HFF-Myc (cell line): ENCODE data around the gene SPACA7.

Source experiments
- DNase-seq: peaks from one replicate; pipeline ENCODE4 v3.0.0-alpha.2; 2011; ENCODE audit warnings: low read depth; ENCODE audit errors: extremely low read depth
- H3K4me3 ChIP-seq: replicated peaks from 2 replicates; pipeline ENCODE4 v1.5.1; 2011; ENCODE audit warnings: low read depth, mild to moderate bottlenecking, control low read depth, low read length
- TF ChIP-seq, protein P1 (sequence below): IDR thresholded peaks from 2 replicates; pipeline ENCODE4 v1.5.1; 2012; ENCODE audit warnings: mild to moderate bottlenecking, low read depth, low read length, control low read depth; ENCODE audit errors: missing control alignments

Gene SPACA7

DNA sequence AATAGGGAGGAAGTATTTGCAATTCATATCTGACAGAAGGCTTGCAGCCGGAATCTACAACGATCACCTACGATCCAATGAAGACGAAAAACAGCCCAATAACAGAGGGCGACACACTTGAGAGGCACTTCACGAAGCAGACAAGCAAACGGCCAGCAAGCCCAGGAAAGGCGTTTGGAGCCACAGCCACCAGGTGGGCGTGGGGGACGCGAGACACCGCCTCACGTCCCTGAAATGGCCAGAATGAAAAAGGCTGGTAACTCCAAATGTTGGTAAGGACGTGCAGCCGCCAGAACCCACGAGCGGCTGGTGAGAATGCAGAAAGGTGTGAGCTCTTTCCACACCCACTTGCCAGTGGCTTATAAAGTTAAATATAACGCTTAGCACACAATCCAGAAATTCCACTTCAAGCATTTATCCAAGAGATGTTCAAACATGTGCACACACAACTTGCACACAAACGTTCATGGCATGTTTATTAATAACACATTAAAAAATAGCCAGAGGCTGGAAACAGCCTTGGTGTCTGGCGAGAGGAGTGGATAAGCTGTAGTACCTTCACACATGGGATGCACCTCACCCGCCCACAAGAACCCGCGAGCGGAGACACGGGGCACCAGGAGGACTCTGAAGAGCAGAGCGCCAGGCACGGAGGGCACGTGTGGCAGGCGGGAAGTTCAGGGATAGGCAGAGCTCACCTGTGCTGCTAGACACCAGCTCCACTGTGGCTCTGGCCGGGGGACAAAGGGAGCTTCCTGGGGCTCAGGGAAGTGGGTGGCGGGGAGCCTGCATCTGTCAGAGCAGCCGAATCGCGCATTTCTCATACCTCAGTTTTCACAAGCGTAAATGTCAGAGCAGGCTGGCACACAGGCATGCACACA lies 89.3 kb downstream of the SPACA7 start:
- H3K4me3 ChIP-seq: no peak overlapping the region
- DNase-seq: no peak
- TF ChIP-seq, protein P1, sequence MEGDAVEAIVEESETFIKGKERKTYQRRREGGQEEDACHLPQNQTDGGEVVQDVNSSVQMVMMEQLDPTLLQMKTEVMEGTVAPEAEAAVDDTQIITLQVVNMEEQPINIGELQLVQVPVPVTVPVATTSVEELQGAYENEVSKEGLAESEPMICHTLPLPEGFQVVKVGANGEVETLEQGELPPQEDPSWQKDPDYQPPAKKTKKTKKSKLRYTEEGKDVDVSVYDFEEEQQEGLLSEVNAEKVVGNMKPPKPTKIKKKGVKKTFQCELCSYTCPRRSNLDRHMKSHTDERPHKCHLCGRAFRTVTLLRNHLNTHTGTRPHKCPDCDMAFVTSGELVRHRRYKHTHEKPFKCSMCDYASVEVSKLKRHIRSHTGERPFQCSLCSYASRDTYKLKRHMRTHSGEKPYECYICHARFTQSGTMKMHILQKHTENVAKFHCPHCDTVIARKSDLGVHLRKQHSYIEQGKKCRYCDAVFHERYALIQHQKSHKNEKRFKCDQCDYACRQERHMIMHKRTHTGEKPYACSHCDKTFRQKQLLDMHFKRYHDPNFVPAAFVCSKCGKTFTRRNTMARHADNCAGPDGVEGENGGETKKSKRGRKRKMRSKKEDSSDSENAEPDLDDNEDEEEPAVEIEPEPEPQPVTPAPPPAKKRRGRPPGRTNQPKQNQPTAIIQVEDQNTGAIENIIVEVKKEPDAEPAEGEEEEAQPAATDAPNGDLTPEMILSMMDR: no peak

DNA sequence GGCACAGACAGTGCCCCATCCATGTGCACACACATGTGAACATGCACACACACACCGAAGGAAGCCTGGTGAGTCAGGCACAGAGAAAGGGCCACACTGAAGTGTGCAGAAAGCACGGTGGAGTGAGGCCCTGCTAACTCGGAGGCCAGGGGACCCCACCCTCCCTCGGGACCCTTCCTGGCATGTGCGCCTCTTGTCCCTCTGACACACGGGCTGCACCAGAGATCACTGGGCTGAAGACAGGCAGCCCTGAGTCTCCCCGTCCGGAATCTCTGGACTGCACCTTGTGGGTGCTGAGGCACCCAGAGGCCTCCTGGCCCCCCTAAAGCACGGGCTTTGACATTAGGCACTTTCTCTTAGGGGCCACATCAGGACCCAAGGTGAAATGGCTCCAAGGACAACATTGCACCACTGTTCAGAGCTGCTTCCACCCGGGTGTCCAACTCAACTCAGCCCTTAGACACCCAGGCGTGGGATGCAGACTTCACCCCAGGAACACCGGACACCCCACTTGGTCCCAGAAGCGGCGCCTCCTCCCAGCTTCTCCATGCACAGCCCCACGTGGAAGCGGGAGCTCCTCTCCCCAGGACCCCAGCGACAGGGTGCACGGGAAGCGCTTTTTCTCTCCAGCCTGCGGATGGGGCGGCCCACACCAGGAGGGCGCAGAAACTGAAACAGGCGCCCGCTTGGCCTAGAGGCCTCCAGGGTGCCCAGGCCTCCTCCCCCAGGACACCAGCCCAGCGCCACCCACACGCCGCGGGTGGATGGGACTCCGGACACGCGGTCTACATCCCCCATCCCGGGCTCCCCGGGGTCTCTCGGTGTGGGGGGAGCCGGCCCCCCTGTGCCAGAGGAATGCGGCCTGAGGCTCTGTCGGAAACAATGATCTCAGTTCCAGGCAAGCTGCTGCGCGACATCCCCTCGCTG lies 90.2 kb downstream of the SPACA7 start:
- no peak for DNase-seq
- TF ChIP-seq, protein P1: no peak
- no peak overlapping the region for H3K4me3 ChIP-seq

DNA sequence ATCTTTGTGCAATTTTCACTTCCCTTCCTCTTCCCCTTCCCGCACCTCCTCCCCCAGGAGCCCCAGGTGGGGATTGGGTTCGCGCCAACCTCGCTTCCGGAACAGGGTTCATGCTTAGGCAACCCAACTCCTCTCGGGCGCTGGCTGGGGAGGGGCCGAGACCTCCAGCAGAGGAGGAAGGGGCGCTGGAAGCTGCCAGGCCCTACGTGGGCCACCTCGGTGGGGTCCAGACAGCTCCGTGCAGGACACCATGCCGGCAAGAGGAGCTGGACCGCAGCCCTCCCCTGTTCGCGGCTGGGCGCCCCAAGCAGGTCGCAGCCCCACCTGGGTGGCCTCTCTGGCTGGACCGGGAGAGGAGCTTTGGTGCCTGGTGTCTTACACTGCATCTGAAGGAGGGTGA lies 91.1 kb downstream of the SPACA7 start:
- TF ChIP-seq, protein P1: no peak
- no peak for DNase-seq
- H3K4me3 ChIP-seq: no peak overlapping the region

DNA sequence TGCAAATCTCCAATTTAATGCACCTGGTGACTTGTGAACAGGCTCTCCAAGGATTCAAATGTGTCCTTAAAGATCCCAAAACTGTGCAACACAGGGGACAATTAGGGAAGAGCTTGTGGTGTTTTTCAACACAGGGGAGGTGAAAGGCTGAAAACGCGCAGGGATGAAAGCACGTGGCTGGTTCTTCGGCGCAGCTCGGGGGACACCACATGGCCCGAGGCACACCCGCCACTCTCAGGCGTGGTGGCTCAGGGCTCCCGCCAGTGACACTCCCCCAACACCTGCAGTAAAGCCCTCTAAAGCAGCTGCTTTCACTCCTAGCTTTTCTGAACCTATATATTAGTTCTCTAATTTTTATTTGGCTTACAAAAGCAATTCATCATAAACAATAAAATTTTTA lies 91.9 kb downstream of the SPACA7 start:
- no peak overlapping the region for H3K4me3 ChIP-seq
- TF ChIP-seq, protein P1: no peak
- no peak for DNase-seq

DNA sequence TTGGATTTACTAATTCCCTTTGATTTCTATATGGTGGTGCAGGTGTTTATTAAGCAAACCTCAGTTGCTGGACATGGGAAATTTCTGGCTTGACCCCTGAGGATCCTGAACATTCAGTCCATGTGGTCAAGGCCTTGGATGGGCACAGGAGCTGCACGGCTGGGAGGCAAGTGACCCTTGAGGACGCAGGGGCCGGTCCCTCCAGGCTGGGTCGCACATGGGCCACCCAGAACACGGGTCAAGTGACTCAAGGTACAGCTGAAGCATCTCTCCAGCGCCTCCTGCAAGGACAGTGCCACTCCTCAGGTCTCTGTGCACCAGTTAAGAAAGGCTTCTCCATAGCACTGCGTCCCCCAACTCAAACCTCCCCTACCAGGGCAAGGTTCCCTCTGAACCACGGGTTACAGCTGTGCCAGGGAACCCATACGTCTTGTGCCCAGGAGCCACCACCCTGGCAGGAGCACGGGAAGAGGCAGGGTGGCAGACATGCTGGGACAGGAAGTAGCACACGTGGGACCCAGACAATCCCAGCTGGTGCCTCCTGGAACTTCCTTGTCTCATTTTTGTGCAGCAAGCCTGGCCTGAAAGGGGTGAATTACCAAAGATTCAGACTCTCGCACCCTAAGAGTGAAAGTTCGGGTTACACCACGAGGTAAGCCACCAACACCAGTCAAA lies 93.1 kb downstream of the SPACA7 start:
- DNase-seq: no peak
- no peak overlapping the region for H3K4me3 ChIP-seq

DNA sequence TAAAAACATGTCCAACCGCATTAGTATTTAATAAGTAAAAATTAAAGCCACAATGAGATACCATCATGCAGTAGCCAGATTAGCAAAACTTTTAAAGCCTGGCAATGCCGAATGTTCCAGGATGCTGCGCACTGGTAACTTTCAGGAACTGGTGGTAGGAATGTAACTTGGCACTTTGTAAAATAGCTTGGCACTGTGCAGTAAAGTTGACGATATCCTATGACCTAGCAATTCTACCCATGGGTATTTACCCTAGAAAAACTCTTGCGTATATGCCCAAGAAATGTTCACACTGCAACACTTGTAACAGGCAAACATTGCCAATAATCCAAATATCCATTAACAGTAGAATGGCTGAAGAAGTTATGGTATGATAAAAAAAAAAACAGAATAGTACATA lies 97.7 kb downstream of the SPACA7 start:
- TF ChIP-seq, protein P1: no peak
- no peak overlapping the region for H3K4me3 ChIP-seq
- no peak for DNase-seq

More for the DNA sequence above, 93.1 kb downstream of the SPACA7 start:
- TF ChIP-seq, protein P1: no peak
